Activated CD4-positive, alpha-beta T cell treated with anti-CD3 and anti-CD28 coated beads, Interleukin-2, amount 10 ng/mL, durations not matched to agents 7 days and 5 days (primary cell): Measurements from ENCODE around the gene LRR1. TPM values are rescaled to one million over a fixed set of nuclear protein-coding genes. Genes with fewer than 3 reads are reported as not detected.
"Not testable (repeated sequence)": the region's sequence is repeated elsewhere in the genome, so short reads cannot be mapped to it uniquely, and the experiment has no call there.

Experiments used
- CTCF ChIA-PET: fragments of 350-600 bp; sonication (Branson Sonifier 250); formaldehyde crosslinking; loops from one replicate; lab custom pipeline; 2021; ENCODE audit warnings: antibody characterized with exemption; lab: Charles Lee
- POLR2A ChIA-PET: fragments of 350-600 bp; sonication (Branson Sonifier 250); formaldehyde crosslinking; loops from one replicate; lab custom pipeline; 2021; ENCODE audit warnings: antibody characterized with exemption; lab: Charles Lee
- DNase-seq: peaks from one replicate; pipeline ENCODE4 v3.0.0-alpha.2; 2020
- H3K27ac Mint-ChIP-seq: one replicate; pipeline ENCODE4 v1.8.0; 2021; ENCODE audit warnings: mild to moderate bottlenecking, moderate library complexity, mixed read lengths
- H3K27me3 Mint-ChIP-seq: one replicate; pipeline ENCODE4 v1.8.0; 2021; ENCODE audit warnings: mixed read lengths
- H3K36me3 Mint-ChIP-seq: one replicate; pipeline ENCODE4 v1.8.0; 2021; ENCODE audit warnings: low read depth, mixed read lengths
- H3K4me1 Mint-ChIP-seq: one replicate; pipeline ENCODE4 v1.8.0; 2021; ENCODE audit warnings: mixed read lengths
- H3K4me3 Mint-ChIP-seq: one replicate; pipeline ENCODE4 v1.8.0; 2021; ENCODE audit warnings: mild to moderate bottlenecking, moderate library complexity, mixed read lengths
- H3K9me3 Mint-ChIP-seq: one replicate; pipeline ENCODE4 v1.8.0; 2021; ENCODE audit warnings: mixed read lengths
- total RNA-seq, 2 experiments: library from RNA; stranded (reverse); gene quantifications; one replicate each; pipeline ENCODE4 v1.2.3, GENCODE V29; 2021

Gene LRR1
- total RNA-seq, 2 experiments from 2014 or later: 45.5 to 53.2 TPM

GRCh38 chr14:49640540-49641417, 42.0 kb downstream of the LRR1 start:
- no peak overlapping the region for H3K27ac Mint-ChIP-seq
- peaks cover 49% of the 10 kb centered on the region for H3K4me1 Mint-ChIP-seq
- no peak overlapping the region for H3K4me3 Mint-ChIP-seq
- H3K9me3 Mint-ChIP-seq: no peaks in the 10 kb centered on the region
- DNase-seq: no peak
- POLR2A ChIA-PET: no interaction called here
- no peaks in the 10 kb centered on the region for H3K27me3 Mint-ChIP-seq
- CTCF ChIA-PET: interaction anchor here (0.8 kb wide), 1 partner anchor 10 kb away, joined by 4 read pairs; no protein-coding TSS in a partner anchor
- H3K36me3 Mint-ChIP-seq: peaks cover 47% of the 10 kb centered on the region

GRCh38 chr14:49641697-49642129, 43.0 kb downstream of the LRR1 start:
- Mint-ChIP-seq H3K4me1 (peaks cover 40% of the 10 kb centered on the region), H3K9me3 (no peaks in the 10 kb centered on the region), H3K4me3 (no peak overlapping the region), H3K27me3 (no peaks in the 10 kb centered on the region), H3K36me3 (peaks cover 44% of the 10 kb centered on the region), H3K27ac (peak overlapping the region; percentile 33)
- POLR2A ChIA-PET: no interaction called here
- CTCF ChIA-PET: no interaction called here
- no peak for DNase-seq

GRCh38 chr14:49642163-49642562, 43.4 kb downstream of the LRR1 start:
- ChIA-PET CTCF (interaction anchor here (0.6 to 1.0 kb wide), 3 partner anchors 7 to 107 kb away, joined by 4 to 5 read pairs (median 5); partner anchors contain the start of gene DNAAF2), POLR2A (no interaction called here)
- H3K4me3 Mint-ChIP-seq: no peak overlapping the region
- H3K36me3 Mint-ChIP-seq: peaks cover 45% of the 10 kb centered on the region
- peaks cover 37% of the 10 kb centered on the region for H3K4me1 Mint-ChIP-seq
- no peaks in the 10 kb centered on the region for H3K9me3 Mint-ChIP-seq
- H3K27ac Mint-ChIP-seq: peak overlapping the region; percentile 67
- no peaks in the 10 kb centered on the region for H3K27me3 Mint-ChIP-seq
- DNase-seq: no peak

- ChIA-PET POLR2A (no interaction called here), CTCF (interaction anchor here (0.7 kb wide), 1 partner anchor 15 kb away, joined by 3 read pairs; no protein-coding TSS in a partner anchor)
- Mint-ChIP-seq H3K4me3 (no peak overlapping the region), H3K27ac (no peak overlapping the region), H3K9me3 (no peaks in the 10 kb centered on the region), H3K36me3 (peaks cover 15% of the 10 kb centered on the region), H3K27me3 (no peaks in the 10 kb centered on the region), H3K4me1 (no peaks in the 10 kb centered on the region)
- DNase-seq: no peak
Observed at GRCh38 chr14:49653508-49653907, 54.8 kb downstream of the LRR1 start.

- H3K9me3 Mint-ChIP-seq: no peaks in the 10 kb centered on the region
- POLR2A ChIA-PET: no interaction called here
- H3K27ac Mint-ChIP-seq: no peak overlapping the region
- CTCF ChIA-PET: interaction anchor here (0.6 to 1.0 kb wide), 2 partner anchors 20 to 31 kb away, joined by 3 to 4 read pairs; no protein-coding TSS in a partner anchor
- H3K27me3 Mint-ChIP-seq: no peaks in the 10 kb centered on the region
- no peaks in the 10 kb centered on the region for H3K4me1 Mint-ChIP-seq
- H3K4me3 Mint-ChIP-seq: no peak overlapping the region
- H3K36me3 Mint-ChIP-seq: peaks cover 13% of the 10 kb centered on the region
- DNase-seq: no peak
Observed at GRCh38 chr14:49654511-49654910, 55.8 kb downstream of the LRR1 start.

GRCh38 chr14:49657500-49657899, 58.8 kb downstream of the LRR1 start:
- H3K27ac Mint-ChIP-seq, H3K4me3 Mint-ChIP-seq, DNase-seq, H3K4me1 Mint-ChIP-seq, CTCF ChIA-PET, H3K27me3 Mint-ChIP-seq, H3K9me3 Mint-ChIP-seq, POLR2A ChIA-PET: not testable (repeated sequence)
- H3K36me3 Mint-ChIP-seq: peaks cover 14% of the 10 kb centered on the region

- no peak for DNase-seq
- Mint-ChIP-seq H3K36me3 (peaks cover 14% of the 10 kb centered on the region), H3K4me3 (no peak overlapping the region), H3K9me3 (no peaks in the 10 kb centered on the region), H3K27me3 (no peaks in the 10 kb centered on the region), H3K27ac (no peak overlapping the region), H3K4me1 (no peaks in the 10 kb centered on the region)
- ChIA-PET CTCF (interaction anchor here (1.1 to 1.2 kb wide), 3 partner anchors 16 to 661 kb away, joined by 3 to 6 read pairs (median 5); no protein-coding TSS in a partner anchor), POLR2A (no interaction called here)
Observed at GRCh38 chr14:49659526-49660455, 61.1 kb downstream of the LRR1 start.

Other genes with a start within 250 kb of the LRR1 start
- gene RPS29, start 12.6 kb upstream of the LRR1 start, total RNA-seq: 1,000 to 10,000 TPM in 1 of 2 experiments, 100 to 1,000 TPM in 1; 860 to 1,679 TPM
- 100 to 1,000 TPM; 249 to 262 TPM for gene RPL36AL, start 21.7 kb downstream of the LRR1 start, total RNA-seq
- gene MGAT2, start 21.9 kb downstream of the LRR1 start, total RNA-seq: 10 to 100 TPM; 53.1 to 57.3 TPM
- gene DNAAF2, start 36.3 kb downstream of the LRR1 start, total RNA-seq: 1 to 10 TPM; 5.1 to 5.2 TPM
- 10 to 100 TPM; 32.3 to 35.7 TPM for gene POLE2, start 89.3 kb downstream of the LRR1 start, total RNA-seq
- gene KLHDC1, start 94.2 kb downstream of the LRR1 start, total RNA-seq: 1 to 10 TPM; 2.4 to 2.5 TPM
- gene KLHDC2, start 169.2 kb downstream of the LRR1 start, total RNA-seq: 10 to 100 TPM; 28.7 to 31.5 TPM